Mesendoderm (in vitro differentiated cells): ENCODE measurements around the gene CLCN6.

Experiments
- DNase-seq: peaks from one replicate; pipeline ENCODE4 v3.0.0; 2013
- H2AK5ac ChIP-seq: 2 replicates; pipeline ENCODE4 v1.6.1; 2013; ENCODE audit warnings: low read length, inconsistent platforms
- H2BK120ac ChIP-seq: 2 replicates; pipeline ENCODE4 v1.6.1; 2013; ENCODE audit warnings: low read depth, mild to moderate bottlenecking, low read length, moderate library complexity, mixed read lengths
- H2BK15ac ChIP-seq: replicated peaks from 2 replicates; pipeline ENCODE4 v1.6.1; 2013; ENCODE audit warnings: low read depth, mild to moderate bottlenecking, moderate library complexity
- H2BK5ac ChIP-seq: 2 replicates; pipeline ENCODE4 v1.6.1; 2013; ENCODE audit warnings: low read length, inconsistent platforms
- H3K18ac ChIP-seq: 2 replicates; pipeline ENCODE4 v1.6.1; 2013; ENCODE audit warnings: mild to moderate bottlenecking, low read length, mixed read lengths
- H3K23ac ChIP-seq: one replicate; pipeline ENCODE4 v1.6.1; 2013; ENCODE audit warnings: low read length
- H3K27ac ChIP-seq: 2 replicates; pipeline ENCODE4 v1.5.1; 2013; ENCODE audit warnings: low read depth, mild to moderate bottlenecking, inconsistent platforms, low read length, moderate library complexity
- H3K27me3 ChIP-seq: 2 replicates; pipeline ENCODE4 v1.6.1; 2013; ENCODE audit warnings: low read length, control low read depth, mild to moderate bottlenecking, inconsistent platforms; ENCODE audit not compliant: insufficient read depth, poor library complexity
- H3K36me3 ChIP-seq: 2 replicates; pipeline ENCODE4 v1.6.1; 2013; ENCODE audit warnings: low read length, inconsistent platforms; ENCODE audit not compliant: control insufficient read depth, insufficient read depth
- H3K4ac ChIP-seq: one replicate; pipeline ENCODE4 v1.6.1; 2013; ENCODE audit warnings: low read depth, mild to moderate bottlenecking, low read length, moderate library complexity
- H3K4me1 ChIP-seq: 2 replicates; pipeline ENCODE4 v1.6.1; 2013; ENCODE audit warnings: low read depth, low read length, inconsistent platforms; ENCODE audit not compliant: control insufficient read depth
- H3K4me2 ChIP-seq: 2 replicates; pipeline ENCODE4 v1.6.1; 2013; ENCODE audit warnings: low read length
- H3K4me3 ChIP-seq: 2 replicates; pipeline ENCODE4 v1.5.1; 2013; ENCODE audit warnings: mild to moderate bottlenecking, low read length
- H3K56ac ChIP-seq: one replicate; pipeline ENCODE4 v1.6.1; 2013; ENCODE audit warnings: low read length
- H3K79me1 ChIP-seq: 2 replicates; pipeline ENCODE4 v1.6.1; 2013; ENCODE audit warnings: low read length, inconsistent platforms
- H3K79me2 ChIP-seq: 2 replicates; pipeline ENCODE4 v1.6.1; 2013; ENCODE audit warnings: mild to moderate bottlenecking, low read length; ENCODE audit not compliant: control insufficient read depth, insufficient read depth
- H3K9ac ChIP-seq: 2 replicates; pipeline ENCODE4 v1.6.1; 2013; ENCODE audit warnings: low read length, inconsistent platforms
- H4K5ac ChIP-seq: one replicate; pipeline ENCODE4 v1.6.1; 2013; ENCODE audit warnings: low read length
- H4K8ac ChIP-seq: one replicate; pipeline ENCODE4 v1.6.1; 2013; ENCODE audit warnings: low read depth, mild to moderate bottlenecking, control low read depth, low read length, moderate library complexity
- WGBS: extraction: QIAGEN DNeasy Blood & Tissue Kit; methylation state at CpG from one replicate; pipeline ENCODE4 v1.1.7; 2013; ENCODE audit warnings: low lambda C conversion rate, missing lambda C conversion rate; ENCODE audit not compliant: insufficient coverage; ENCODE audit errors: extremely low coverage; 5-methylcytosine and 5-hydroxymethylcytosine counted together

The CLCN6 gene

DNA sequence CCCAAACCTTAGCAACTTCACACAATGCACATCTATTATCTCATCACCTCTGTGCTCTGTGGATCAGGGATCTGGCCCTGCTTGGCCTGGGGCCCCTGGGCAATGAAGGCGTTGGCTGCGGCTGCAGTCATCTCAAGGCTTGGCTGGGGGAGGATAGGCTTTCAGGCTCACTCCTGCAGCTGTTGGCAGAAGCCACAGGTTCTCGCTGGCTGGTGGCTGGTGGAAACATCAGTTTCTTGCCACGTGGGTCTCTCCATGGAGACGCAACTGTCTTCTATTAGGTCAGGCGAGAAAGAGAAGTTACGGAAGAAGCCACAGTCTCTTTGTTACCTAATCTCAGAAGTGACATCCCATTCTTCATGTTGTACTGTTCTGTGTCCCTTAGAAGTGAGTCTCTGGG, 45.2 kb downstream of the CLCN6 start:
- no CpG with 5 or more reads among the region's 7 CpGs for WGBS
- H3K79me2 ChIP-seq = no peaks in the 10 kb centered on the region
- no peaks in the 10 kb centered on the region for H3K79me1 ChIP-seq
- H2BK120ac ChIP-seq = no peak overlapping the region
- no peak overlapping the region for H4K8ac ChIP-seq
- H4K5ac ChIP-seq = no peak overlapping the region
- H3K4ac ChIP-seq = no peak overlapping the region
- H3K4me1 ChIP-seq = no peaks in the 10 kb centered on the region
- H3K27ac ChIP-seq = no peak overlapping the region
- H3K56ac ChIP-seq = no peak overlapping the region
- H3K27me3 ChIP-seq = no peaks in the 10 kb centered on the region
- H3K4me3 ChIP-seq = no peak overlapping the region
- H3K18ac ChIP-seq = no peak overlapping the region
- H3K23ac ChIP-seq = no peak overlapping the region
- no peak overlapping the region for H2BK5ac ChIP-seq
- H3K36me3 ChIP-seq = peaks cover 1% of the 10 kb centered on the region
- H2AK5ac ChIP-seq = no peak overlapping the region
- no peak for DNase-seq
- H3K9ac ChIP-seq = no peak overlapping the region
- no peak overlapping the region for H3K4me2 ChIP-seq
- H2BK15ac ChIP-seq = no peak overlapping the region

- no peak for DNase-seq
- Histone ChIP-seq H3K36me3 (no peaks in the 10 kb centered on the region), H3K4me3 (no peak overlapping the region), H3K18ac (no peak overlapping the region), H2BK5ac (no peak overlapping the region), H3K4me2 (no peak overlapping the region), H3K27me3 (no peaks in the 10 kb centered on the region), H2AK5ac (no peak overlapping the region), H4K5ac (no peak overlapping the region), H3K56ac (no peak overlapping the region), H3K4me1 (no peaks in the 10 kb centered on the region), H3K79me2 (no peaks in the 10 kb centered on the region), H2BK15ac (no peak overlapping the region), H4K8ac (no peak overlapping the region), H2BK120ac (no peak overlapping the region), H3K27ac (no peak overlapping the region), H3K4ac (no peak overlapping the region), H3K9ac (no peak overlapping the region), H3K23ac (no peak overlapping the region), H3K79me1 (no peaks in the 10 kb centered on the region)
- WGBS = no CpG with 5 or more reads among the region's 8 CpGs
Observed at GRCh38 chr1:11854519-11854918, 48.5 kb downstream of the CLCN6 start.

DNA sequence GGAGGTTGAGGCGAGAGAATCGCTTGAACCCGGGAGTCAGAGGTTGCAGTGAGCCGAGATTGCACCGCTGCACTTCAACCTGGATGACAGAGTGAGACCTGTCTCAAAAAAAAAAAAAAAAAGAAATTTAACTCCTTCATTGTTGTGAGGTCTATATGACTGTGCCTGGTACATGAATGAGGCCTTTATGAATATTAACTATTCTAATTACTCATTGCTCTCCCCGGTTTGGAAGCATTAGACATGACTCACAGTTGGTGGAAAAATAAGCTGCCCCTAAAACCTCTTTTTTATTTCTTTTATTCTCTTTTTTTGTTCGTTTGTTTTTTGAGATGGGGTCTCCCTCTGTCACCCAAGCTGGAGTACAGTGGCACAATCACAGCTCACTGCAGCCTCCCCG, 49.4 kb downstream of the CLCN6 start:
- Histone ChIP-seq H3K18ac (no peak overlapping the region), H2BK5ac (no peak overlapping the region), H3K4me2 (no peak overlapping the region), H3K36me3 (no peaks in the 10 kb centered on the region), H3K79me1 (no peaks in the 10 kb centered on the region), H2AK5ac (no peak overlapping the region), H2BK15ac (no peak overlapping the region), H3K27ac (no peak overlapping the region), H4K8ac (no peak overlapping the region), H4K5ac (no peak overlapping the region), H3K23ac (no peak overlapping the region), H3K4me1 (no peaks in the 10 kb centered on the region), H3K9ac (no peak overlapping the region), H3K4ac (no peak overlapping the region), H3K79me2 (no peaks in the 10 kb centered on the region), H2BK120ac (no peak overlapping the region), H3K27me3 (no peaks in the 10 kb centered on the region), H3K4me3 (no peak overlapping the region), H3K56ac (no peak overlapping the region)
- no CpG with 5 or more reads among the region's 8 CpGs for WGBS
- no peak for DNase-seq

DNA sequence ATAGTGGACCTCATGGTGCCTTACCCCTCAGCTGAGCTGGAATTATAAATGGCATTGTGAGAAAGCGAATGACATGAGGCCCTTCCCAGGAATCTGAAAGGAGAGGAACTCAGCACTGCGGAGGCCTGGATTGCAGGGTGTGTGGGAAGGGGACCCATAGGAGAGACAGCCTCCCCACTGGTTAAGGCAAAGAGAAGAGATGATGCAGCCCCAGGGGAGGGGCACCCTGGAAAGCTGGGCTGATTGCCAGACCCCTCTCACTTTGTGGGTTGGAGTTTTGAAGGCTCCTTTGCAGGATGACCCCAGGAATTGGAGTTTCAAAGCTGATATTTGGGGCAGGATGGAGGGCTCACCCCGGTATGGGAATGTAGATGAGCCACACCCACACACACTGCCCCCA, 50.7 kb downstream of the CLCN6 start:
- H2AK5ac ChIP-seq = no peak overlapping the region
- no peaks in the 10 kb centered on the region for H3K4me1 ChIP-seq
- no peaks in the 10 kb centered on the region for H3K27me3 ChIP-seq
- no peak overlapping the region for H2BK120ac ChIP-seq
- no peak overlapping the region for H2BK15ac ChIP-seq
- H3K79me2 ChIP-seq = no peaks in the 10 kb centered on the region
- no peak overlapping the region for H3K9ac ChIP-seq
- H3K36me3 ChIP-seq = no peaks in the 10 kb centered on the region
- no peak overlapping the region for H3K27ac ChIP-seq
- no peak overlapping the region for H3K4me3 ChIP-seq
- no peak overlapping the region for H4K8ac ChIP-seq
- H3K23ac ChIP-seq = no peak overlapping the region
- peak; percentile 30 for DNase-seq
- WGBS = no CpG with 5 or more reads among the region's 3 CpGs
- no peak overlapping the region for H4K5ac ChIP-seq
- H3K56ac ChIP-seq = no peak overlapping the region
- no peak overlapping the region for H2BK5ac ChIP-seq
- no peak overlapping the region for H3K18ac ChIP-seq
- H3K79me1 ChIP-seq = no peaks in the 10 kb centered on the region
- no peak overlapping the region for H3K4ac ChIP-seq
- no peak overlapping the region for H3K4me2 ChIP-seq

- no peak overlapping the region for H3K56ac ChIP-seq
- H2AK5ac ChIP-seq = no peak overlapping the region
- H3K18ac ChIP-seq = no peak overlapping the region
- H3K9ac ChIP-seq = no peak overlapping the region
- no peak overlapping the region for H3K27ac ChIP-seq
- no peak overlapping the region for H2BK15ac ChIP-seq
- no peak overlapping the region for H2BK120ac ChIP-seq
- DNase-seq = no peak
- H3K4me1 ChIP-seq = no peaks in the 10 kb centered on the region
- no peak overlapping the region for H4K8ac ChIP-seq
- H3K27me3 ChIP-seq = no peaks in the 10 kb centered on the region
- no peaks in the 10 kb centered on the region for H3K36me3 ChIP-seq
- no peaks in the 10 kb centered on the region for H3K79me1 ChIP-seq
- no CpG with 5 or more reads among the region's 10 CpGs for WGBS
- H3K4ac ChIP-seq = no peak overlapping the region
- H2BK5ac ChIP-seq = no peak overlapping the region
- no peaks in the 10 kb centered on the region for H3K79me2 ChIP-seq
- H3K4me2 ChIP-seq = no peak overlapping the region
- H3K23ac ChIP-seq = no peak overlapping the region
- H4K5ac ChIP-seq = no peak overlapping the region
- no peak overlapping the region for H3K4me3 ChIP-seq
Observed at GRCh38 chr1:11857164-11857851, 51.3 kb downstream of the CLCN6 start.

DNA sequence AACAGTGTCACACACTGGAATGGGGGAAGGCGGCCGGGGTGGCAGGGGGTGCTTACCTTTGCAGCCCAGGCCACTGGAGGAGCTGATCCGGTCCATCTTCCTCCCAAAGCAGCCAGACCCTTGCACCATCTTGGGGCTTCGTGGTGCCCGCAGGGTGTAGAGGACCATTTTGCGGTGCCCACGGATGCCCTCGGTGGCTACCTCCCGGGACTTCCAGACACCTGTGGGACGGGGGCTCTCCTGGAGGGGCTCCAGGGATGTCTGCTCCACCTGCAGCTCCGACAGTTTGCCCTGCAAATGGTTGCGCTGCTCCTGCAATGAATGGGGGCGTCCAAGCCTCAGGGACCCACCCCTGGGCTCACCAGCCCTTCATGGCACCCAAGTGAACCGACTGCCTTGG, 52.2 kb downstream of the CLCN6 start:
- Histone ChIP-seq H3K4me1 (no peaks in the 10 kb centered on the region), H3K4me2 (no peak overlapping the region), H3K27ac (no peak overlapping the region), H4K5ac (no peak overlapping the region), H4K8ac (no peak overlapping the region), H3K18ac (no peak overlapping the region), H3K27me3 (no peaks in the 10 kb centered on the region), H2BK15ac (no peak overlapping the region), H3K4me3 (no peak overlapping the region), H3K56ac (no peak overlapping the region), H3K79me2 (no peaks in the 10 kb centered on the region), H2BK5ac (no peak overlapping the region), H3K79me1 (no peaks in the 10 kb centered on the region), H2BK120ac (no peak overlapping the region), H3K4ac (no peak overlapping the region), H3K23ac (no peak overlapping the region), H3K9ac (no peak overlapping the region), H3K36me3 (no peaks in the 10 kb centered on the region), H2AK5ac (no peak overlapping the region)
- WGBS = no CpG with 5 or more reads among the region's 14 CpGs
- no peak for DNase-seq
